HG03571 (cell line): ENCODE data around the gene RXFP4.
"Not testable (repeated sequence)": the region's sequence is repeated elsewhere in the genome, so short reads cannot be mapped to it uniquely, and the experiment has no call there.

Experiments used
- ATAC-seq: cut with Tn5 transposase; IDR thresholded peaks from one replicate; pipeline ENCODE4 v1.9.1; 2021; ENCODE audit not compliant: unreplicated experiment

The RXFP4 gene, protein sequence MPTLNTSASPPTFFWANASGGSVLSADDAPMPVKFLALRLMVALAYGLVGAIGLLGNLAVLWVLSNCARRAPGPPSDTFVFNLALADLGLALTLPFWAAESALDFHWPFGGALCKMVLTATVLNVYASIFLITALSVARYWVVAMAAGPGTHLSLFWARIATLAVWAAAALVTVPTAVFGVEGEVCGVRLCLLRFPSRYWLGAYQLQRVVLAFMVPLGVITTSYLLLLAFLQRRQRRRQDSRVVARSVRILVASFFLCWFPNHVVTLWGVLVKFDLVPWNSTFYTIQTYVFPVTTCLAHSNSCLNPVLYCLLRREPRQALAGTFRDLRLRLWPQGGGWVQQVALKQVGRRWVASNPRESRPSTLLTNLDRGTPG

DNA sequence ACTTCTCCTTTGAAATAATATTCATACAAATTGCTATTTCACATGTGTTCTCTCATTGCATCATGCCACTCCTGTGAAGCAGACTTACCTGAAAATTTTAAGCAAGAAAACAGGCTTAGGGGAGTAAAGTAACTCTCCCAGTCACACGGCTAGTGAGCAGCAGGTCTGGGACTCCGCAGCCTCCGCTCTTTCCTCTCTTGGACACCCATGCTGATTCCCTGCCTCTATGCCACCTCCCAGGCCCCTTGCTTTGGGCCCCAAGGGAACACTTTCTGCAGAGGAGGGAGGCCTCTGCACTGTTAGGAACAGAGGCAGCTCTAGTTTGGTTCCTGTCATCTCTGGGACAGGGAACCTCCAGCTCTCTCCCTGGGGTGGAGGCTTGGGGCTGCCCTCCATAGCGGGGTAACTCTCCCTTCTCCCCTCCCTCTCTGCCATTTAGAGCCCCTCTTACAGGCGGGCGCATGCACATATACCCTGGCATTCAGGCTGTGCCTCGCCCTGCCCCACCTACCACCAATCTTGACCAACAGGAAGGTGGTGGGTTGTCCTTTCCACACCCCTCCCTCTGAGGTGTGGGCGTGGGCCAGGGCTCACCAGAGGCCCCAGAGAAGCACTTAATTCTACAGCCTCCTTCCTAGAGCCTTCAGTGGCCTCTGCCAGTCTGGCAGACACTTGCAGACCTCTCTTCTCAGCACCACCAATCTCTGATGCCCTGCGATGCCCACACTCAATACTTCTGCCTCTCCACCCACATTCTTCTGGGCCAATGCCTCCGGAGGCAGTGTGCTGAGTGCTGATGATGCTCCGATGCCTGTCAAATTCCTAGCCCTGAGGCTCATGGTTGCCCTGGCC lies at the start of gene RXFP4:
TSS of gene RXFP4 (plus strand) at position 646 of the 852 bp plus-strand sequence. CDS start at position 718, 72 bp downstream.
- ATAC-seq = no peak

DNA sequence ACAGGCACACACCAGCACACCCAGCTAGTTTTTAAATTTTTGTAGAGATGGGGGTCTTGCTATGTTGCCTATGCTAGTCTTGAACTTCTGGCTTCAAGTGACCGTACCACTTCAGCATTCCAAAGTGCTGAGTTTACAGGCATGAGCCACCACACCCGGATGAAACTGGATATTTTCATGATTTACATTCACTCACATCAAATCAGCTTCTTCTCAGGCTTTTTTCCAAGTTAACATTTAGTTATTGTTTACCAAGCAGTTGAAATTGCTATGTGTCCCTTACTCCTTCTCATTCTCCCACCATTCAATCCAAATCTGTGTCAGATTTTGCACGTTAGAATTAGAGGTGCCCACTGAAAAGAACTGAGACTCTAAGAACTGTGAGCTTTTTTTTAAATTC lies 48.6 kb upstream of the RXFP4 start:
- no peak for ATAC-seq

DNA sequence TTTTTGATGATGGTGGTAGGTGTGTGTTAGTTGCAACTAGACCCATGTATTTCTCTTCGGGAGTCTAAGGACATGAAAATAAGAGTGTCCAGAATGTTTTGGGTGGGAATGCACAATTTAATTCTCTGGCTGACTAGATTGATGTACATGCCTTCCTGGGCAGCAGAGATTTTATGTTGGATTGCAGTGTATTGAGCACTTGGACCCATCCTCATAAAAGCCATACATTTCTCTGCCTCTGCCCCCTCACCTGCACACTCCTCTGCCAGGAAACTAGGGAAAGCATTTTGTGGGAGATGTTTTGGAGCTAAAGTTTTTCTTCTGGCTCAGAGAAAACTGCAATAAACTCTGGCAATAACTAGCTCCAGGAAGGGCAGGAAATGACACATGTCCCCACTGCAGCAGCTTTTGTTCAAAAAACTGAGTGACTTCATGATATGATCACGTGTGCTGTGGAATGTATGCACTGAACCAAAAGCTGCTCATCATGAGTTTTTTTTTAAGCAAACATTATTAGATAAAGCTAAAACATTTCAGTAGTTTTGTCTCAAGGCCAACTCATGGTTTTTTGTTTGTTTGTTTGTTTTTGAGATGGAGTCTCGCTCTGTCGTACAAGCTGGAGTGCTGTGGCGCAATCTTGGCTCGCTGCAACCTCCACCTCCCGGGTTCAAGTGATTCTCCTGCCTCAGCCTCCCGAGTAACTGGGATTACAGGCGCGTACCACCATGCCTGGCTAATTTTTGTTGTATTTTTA lies 47.9 kb upstream of the RXFP4 start:
- no peak for ATAC-seq

DNA sequence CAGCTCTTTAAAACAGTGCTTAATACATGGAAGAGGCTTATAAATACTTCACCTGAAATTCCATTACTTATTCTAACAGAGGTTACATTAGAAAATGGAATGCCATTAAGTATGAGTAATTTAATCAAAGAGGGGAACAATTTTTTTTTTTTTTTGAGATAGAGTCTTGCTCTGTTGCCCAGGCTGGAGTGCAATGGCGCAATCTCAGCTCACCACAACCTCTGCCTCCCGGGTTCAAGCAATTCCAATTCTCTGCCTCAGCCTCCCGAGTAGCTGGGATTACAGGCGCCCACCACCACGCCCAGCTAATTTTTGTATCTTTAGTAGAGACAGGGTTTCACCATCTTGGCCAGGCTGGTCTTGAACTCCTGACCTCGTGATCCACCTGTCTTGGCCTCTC lies 45.8 kb upstream of the RXFP4 start:
- ATAC-seq = not testable (repeated sequence)

DNA sequence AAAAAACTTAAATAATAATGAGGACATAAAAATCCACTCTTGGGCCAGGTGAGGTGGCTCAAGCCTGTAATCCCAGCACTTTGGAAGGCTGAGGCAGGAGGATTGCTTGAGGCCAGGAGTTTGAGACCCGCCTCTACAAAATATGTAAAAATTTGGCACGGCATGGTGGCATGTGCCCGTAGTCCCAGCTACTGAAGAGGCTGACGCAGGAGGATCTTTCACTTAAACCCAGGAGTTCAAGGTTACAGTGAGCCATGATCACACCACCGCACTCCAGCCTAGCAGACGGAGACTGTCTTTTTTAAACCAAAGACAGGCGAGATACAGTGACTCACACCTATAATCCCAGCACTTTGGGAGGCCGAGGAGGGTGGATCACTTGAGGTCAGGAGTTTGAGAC lies 45.0 kb upstream of the RXFP4 start:
- ATAC-seq = not testable (repeated sequence)

DNA sequence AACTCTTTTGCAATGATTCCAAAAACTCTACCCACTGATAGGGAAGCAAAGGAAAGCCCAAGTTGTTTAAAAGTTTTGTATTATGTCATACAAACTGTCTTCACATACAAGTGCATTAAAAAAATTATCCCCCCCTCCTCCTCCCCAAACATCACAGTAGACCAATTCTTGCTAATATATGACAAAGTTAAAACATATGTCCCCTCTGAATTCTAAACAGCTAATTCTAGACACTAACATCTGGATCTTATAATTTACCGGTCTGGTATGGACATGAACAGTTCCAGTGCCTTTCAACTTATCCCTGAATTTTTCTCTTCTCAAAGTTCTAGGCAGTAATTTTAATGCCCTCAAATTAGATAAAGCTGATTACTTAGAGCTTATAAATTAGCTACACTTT lies 43.7 kb upstream of the RXFP4 start:
- ATAC-seq = no peak

DNA sequence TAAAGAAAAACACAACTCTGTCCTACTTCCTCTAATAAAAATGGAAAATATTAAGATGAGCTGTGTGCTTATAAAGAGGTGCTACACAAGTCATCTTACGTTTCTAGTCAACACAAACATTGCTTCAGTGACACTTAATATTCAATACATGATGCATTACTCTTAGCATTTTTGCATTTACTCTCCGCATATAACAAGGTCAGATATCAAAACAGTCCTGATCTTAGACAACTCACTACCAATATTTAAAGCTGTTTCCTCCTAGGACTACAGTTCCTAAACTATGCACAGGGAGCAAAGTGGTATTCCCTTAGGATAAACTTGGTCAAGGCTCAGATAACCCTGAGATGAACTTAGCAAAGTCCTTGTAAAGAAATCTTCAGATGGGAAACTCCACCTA lies 42.5 kb upstream of the RXFP4 start:
- ATAC-seq = no peak

DNA sequence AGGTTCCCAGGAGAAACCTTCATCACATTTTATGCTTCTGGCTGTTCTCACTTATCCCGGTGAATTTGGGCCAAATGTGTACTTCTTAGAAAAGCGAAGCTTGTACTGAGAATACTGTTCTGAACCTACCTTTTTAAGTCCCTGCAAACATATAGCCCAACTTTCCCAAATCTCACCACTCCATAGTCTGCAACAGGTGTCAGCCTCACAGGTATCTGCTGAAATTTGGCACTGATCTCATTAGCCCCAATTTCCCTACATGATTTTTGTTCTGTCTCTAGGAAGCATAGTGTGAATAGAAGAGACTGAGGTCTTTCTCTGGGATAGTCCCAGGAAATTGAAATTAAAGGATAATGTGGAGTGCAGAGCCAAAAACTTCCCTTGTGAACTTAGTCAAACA lies 41.8 kb upstream of the RXFP4 start:
- no peak for ATAC-seq

DNA sequence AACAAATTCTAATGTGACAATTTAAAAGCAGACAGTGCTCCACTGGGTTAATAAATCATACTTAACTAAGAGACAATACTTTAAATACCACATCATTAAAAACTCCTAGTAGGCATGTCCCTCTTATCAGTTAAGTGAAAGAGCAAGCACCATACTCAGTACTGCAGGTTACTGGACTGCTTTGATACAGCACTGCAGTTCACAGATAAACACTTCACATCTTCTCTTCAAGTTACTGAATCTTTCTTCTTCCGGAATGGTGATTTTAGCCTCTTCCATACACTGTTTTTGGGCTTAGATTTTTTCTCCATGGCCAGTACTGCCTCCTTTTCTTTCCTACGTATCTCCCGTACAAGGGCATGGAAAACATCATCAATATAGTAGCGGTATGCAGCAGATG lies 41.3 kb upstream of the RXFP4 start:
- no peak for ATAC-seq

DNA sequence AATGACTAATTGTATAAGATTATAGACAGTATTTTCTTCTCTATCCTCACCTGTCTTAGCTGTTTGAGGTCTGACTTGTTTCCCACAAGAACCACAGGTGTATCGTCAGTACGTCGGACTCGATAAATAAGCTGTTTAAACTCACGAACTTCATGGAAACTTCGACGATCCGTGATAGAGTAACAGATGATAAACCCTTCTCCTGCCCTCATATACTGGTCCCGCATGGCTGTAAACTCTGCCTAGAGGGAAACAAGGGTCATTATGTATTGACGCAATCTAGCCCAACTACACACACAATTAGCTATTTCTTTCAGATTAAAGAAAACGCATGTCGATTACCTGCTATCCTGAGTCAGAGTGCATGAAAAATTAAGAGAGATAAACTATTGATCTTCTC lies 37.2 kb upstream of the RXFP4 start:
- no peak for ATAC-seq

DNA sequence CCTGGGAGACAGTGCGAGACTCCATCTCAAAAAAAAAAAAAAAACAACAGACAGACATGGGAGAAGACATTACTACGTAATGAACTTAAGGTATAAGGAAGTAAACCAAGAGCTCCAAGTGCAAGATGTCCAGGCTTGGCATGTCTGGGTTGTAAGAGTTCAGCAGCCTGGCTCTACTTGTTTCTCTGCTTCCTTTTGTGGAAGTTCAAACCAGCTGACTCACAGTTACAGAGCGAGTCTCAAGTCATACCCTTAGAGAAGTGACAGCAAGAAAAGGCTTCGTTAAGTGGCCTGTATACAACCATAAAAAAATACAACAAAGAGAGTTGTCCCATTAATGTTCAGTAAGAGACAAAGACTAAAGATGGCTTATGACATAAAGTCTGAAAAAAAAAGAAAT lies 31.5 kb upstream of the RXFP4 start:
- ATAC-seq = no peak

DNA sequence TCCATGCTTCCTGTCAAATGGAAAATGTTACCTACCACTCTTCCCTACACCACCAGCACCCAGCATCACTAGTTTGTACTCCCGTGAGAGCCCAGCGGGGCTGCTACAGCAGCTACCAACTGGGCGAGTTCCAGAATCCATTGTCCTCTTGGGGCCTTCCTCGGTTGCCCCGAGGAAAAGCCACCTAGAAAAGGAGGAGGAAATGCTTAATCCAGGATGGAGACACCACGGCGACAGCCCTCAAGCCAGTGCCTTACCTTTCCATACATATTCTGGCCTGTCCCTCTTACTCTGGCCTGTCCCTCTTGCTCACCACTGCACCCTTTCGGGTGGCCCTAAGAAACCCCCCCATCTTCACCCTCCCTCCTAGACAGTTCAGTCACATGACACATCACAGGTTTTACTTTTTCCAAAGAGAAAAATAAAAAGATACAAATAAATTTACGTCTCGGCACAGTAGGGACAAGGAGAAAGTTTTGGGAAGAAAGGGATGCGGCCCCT lies 30.8 kb upstream of the RXFP4 start:
- ATAC-seq = no peak

DNA sequence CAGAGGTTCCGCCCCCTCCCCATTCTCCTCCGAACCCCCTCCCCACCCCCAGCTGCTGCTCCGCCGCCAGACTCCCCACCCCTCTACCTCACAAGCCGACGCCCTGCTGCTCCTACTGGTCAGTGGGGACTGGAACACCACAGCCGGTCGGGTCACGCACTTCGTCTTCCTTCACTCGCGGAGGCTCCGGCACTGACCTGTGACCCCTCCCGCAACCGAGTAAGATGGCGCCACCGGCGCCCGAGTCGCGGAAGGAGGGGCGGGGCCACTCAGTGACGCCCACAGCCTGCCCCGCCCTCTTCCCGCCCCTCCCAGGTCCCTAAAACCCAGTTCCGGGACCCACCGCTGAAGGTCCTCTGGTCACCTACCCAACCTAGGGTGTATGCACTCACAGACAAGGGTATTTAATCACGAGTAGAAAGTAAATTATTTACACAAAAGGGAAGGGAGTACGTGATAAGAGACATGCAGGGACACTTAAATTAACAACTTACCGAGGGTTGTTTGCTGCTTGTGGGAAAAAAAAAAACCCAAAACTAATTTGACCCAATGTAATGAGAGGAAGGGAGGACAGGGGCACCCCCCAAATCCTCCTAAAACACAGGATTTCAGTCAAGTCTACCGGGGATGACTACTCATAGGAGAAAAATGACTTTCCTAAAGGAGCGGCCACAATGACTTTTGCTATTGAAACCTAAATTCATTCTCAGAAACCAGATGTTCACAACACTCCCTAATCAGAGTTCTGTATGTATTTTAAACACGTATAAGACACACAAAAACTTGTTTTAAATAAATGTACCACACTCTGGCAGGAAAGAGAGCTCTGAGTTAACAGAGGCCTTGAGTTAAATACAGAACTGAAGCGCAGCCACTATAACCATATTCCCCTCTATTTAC lies 30.0 kb upstream of the RXFP4 start, which contains the start of gene RIT1:
TSS of gene RIT1 (minus strand) at position 194 of the 900 bp plus-strand sequence. CDS start 588 bp downstream, outside the sequence.
- peak; percentile 78 for ATAC-seq

DNA sequence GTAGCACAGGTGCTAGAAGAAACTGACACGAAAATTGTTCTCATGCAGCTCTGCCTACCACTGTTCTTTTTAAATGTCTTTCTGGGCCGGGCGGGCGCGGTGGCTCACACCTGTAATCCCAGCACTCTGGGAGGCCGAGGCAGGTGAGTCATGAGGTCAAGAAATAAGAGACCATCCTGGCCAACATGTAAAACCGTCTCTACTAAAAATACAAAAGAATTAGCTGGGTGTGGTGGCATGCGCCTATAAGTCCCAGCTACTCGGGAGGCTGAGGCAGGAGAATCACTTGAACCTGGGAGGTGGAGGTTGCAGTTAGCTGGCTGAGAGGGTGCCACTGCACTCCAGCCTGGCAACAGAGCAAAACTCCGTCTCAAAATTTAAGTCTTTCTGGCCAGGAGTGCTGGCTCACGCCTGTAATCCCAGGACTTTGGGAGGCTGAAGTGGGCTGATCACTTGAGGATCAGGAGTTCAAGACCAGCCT lies 29.3 kb upstream of the RXFP4 start:
- no peak for ATAC-seq

DNA sequence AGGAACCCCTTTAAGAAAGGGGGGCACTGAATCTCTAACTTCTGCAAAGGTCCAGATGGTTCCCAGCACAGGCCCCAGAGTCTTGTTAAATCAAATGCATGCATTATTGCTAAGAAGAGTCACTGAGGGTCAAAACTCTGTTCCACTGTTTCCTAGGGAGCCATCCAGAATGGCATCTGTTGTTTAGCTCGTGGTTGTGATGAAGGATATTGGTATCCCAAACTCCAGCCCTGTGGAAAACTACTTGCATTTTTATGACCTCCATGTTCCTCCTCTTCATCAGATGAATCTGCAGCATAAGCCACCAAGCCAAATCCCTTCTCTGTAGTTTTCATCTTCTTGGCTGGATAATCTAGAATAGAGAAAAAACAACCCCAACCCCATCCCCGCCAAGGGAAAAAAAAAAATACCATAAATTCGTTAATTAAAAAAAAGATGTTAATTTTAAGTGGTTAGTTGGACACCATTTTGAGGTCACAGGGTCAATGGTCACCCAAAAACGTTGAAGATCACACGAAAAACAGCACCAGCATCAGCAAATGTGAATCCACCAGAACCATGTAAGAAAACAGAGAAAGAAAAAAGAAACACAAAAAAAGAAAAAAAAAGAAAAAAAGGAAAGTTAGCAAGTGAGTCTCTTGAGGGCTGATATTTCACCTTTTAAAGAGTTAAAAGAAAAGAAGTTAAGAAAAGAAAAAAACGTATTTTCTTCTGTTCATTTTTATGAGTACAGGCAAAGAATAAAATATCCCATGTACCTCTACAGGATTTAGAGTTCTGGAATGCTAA lies 27.3 kb upstream of the RXFP4 start:
- no peak for ATAC-seq

DNA sequence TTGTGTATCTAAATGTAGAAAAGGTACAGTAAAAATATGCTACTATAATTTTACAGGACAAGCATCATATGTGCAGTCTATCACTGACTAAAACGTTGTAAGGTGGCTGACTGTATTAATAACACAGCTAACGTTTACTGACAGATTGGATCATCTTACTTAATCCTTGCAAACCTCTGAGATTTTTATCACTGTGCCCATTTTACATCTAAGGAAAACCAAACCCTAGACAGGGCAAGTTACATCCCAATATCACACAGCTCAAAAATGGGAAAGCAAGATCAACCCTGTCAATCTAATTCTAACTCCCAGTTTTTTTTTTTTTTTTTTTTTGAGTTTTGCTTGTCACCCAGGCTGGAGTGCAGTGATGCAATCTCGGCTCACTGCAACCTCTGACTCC lies 22.8 kb upstream of the RXFP4 start:
- ATAC-seq = no peak

DNA sequence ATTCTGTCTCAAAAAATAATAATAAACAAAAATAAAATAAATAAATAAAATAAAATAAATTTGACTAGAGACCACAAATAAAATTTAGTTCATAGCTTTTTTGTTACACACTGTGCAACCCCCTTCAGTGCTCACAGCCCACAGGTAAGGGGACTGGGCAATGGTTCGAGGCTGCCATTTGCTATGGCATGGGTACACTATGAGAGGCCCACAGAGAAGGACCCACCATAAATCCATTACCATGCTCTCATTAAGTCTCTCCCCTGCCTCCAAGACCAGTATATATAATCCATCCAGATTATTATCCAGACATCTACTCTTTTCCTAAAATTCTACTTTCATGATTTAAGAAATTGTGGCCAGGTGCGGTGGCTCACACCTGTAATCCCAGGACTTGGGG lies 21.6 kb upstream of the RXFP4 start:
- ATAC-seq = no peak

DNA sequence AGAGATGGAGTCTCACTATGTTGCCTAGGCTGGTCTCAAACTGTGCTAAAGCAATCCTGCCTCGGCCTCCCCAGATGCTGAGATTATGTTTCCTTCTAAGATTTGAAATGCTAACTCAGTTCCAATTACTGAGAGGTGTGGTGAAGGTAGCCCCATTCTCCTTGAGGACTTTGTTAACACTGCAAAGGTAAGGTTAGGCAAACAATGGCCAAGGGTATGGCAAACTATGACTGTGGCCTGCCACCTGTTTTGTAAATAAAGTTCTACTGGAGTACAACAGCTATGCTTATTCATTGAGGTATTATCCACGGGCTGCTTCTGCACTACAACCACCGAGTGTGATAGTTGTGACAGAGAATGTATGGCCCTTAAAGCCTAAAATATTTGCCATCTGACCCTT lies 20.7 kb upstream of the RXFP4 start:
- ATAC-seq = no peak

DNA sequence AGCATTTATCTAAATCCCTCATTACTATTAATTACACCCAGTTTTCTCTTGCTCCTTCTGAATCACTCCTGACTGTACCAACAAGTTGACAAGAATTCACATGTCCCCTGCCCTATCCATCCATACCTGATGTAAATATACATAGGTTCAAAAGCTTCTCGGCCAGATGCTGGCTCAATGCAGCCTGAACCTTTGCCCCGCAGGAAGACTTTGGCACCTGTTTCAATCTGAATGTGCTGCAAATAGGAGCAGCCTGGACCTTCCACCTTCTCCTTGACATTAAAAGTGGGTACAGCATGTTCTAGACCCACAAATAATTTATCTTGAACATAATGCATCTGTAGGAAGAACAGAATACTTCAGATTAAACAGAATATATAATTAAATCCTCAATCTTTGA lies 15.9 kb upstream of the RXFP4 start:
- no peak for ATAC-seq
